ENCODE measurements around the gene COL18A1.

Gene COL18A1

GRCh38 chr21:45418301-45419071 lies 13.5 kb downstream of the COL18A1 start:
- no peak overlapping the region for H3K4me3 ChIP-seq (ENCODE audit: low read length, poor library complexity, severe bottlenecking)
- no peaks in the 10 kb centered on the region for H3K9me3 ChIP-seq (ENCODE audit: insufficient read depth, low read depth, low read length)
- H3K27me3 ChIP-seq (ENCODE audit: insufficient read depth, low read length, poor library complexity, severe bottlenecking), result no peaks in the 10 kb centered on the region
- H4K20me1 ChIP-seq (ENCODE audit: insufficient read depth, low read length, poor library complexity, severe bottlenecking), result no peaks in the 10 kb centered on the region
- H3K4me1 ChIP-seq (ENCODE audit: insufficient read depth, low read length, poor library complexity, severe bottlenecking), result no peaks in the 10 kb centered on the region
- no peak overlapping the region for H3K9ac ChIP-seq (ENCODE audit: low read depth, low read length, poor library complexity, severe bottlenecking)
- H3F3A ChIP-seq (ENCODE audit: low read depth), result no peaks in the 10 kb centered on the region
- no peaks in the 10 kb centered on the region for H3K79me2 ChIP-seq (ENCODE audit: insufficient read depth, low read length)
- TF ChIP-seq EZH2phosphoT487 (IDR thresholded peaks at IDR 0.05; ENCODE audit: borderline replicate concordance), result no peak
- no peaks in the 10 kb centered on the region for H3K36me3 ChIP-seq (ENCODE audit: insufficient read depth, low read length)
- H2AFZ ChIP-seq (ENCODE audit: low read length), result no peak overlapping the region
- no peaks in the 10 kb centered on the region for H3K9me2 ChIP-seq (replicated peaks; ENCODE audit: low read depth, low read length)
- no peak overlapping the region for H3K4me2 ChIP-seq (ENCODE audit: low read depth, low read length, poor library complexity, severe bottlenecking)

GRCh38 chr21:45419162-45419561 lies 14.2 kb downstream of the COL18A1 start:
- Histone ChIP-seq H3K4me2 (ENCODE audit: low read depth, low read length, poor library complexity, severe bottlenecking) (no peak overlapping the region), H3K9ac (ENCODE audit: low read depth, low read length, poor library complexity, severe bottlenecking) (no peak overlapping the region), H3F3A (ENCODE audit: low read depth) (no peaks in the 10 kb centered on the region), H4K20me1 (ENCODE audit: insufficient read depth, low read length, poor library complexity, severe bottlenecking) (no peaks in the 10 kb centered on the region), H2AFZ (ENCODE audit: low read length) (no peak overlapping the region), H3K79me2 (ENCODE audit: insufficient read depth, low read length) (no peaks in the 10 kb centered on the region), H3K4me1 (ENCODE audit: insufficient read depth, low read length, poor library complexity, severe bottlenecking) (no peaks in the 10 kb centered on the region), H3K4me3 (ENCODE audit: low read length, poor library complexity, severe bottlenecking) (no peak overlapping the region), H3K9me2 (replicated peaks; ENCODE audit: low read depth, low read length) (no peaks in the 10 kb centered on the region), H3K36me3 (ENCODE audit: insufficient read depth, low read length) (no peaks in the 10 kb centered on the region), H3K27me3 (ENCODE audit: insufficient read depth, low read length, poor library complexity, severe bottlenecking) (no peaks in the 10 kb centered on the region), H3K9me3 (ENCODE audit: insufficient read depth, low read depth, low read length) (no peaks in the 10 kb centered on the region)
- TF ChIP-seq EZH2phosphoT487 (IDR thresholded peaks at IDR 0.05; ENCODE audit: borderline replicate concordance) (no peak), CTCF (conservative IDR thresholded peaks at IDR 0.05; ENCODE audit: low read length) (no peak)

GRCh38 chr21:45420061-45421041 lies 15.4 kb downstream of the COL18A1 start:
- Histone ChIP-seq H3K9me3 (ENCODE audit: insufficient read depth, low read depth, low read length) (no peaks in the 10 kb centered on the region), H3K9ac (ENCODE audit: low read depth, low read length, poor library complexity, severe bottlenecking) (no peak overlapping the region), H3K36me3 (ENCODE audit: insufficient read depth, low read length) (no peaks in the 10 kb centered on the region), H3K79me2 (ENCODE audit: insufficient read depth, low read length) (no peaks in the 10 kb centered on the region), H3F3A (ENCODE audit: low read depth) (no peaks in the 10 kb centered on the region), H3K4me2 (ENCODE audit: low read depth, low read length, poor library complexity, severe bottlenecking) (no peak overlapping the region), H3K27me3 (ENCODE audit: insufficient read depth, low read length, poor library complexity, severe bottlenecking) (no peaks in the 10 kb centered on the region), H2AFZ (ENCODE audit: low read length) (no peak overlapping the region), H3K4me3 (ENCODE audit: low read length, poor library complexity, severe bottlenecking) (no peak overlapping the region), H4K20me1 (ENCODE audit: insufficient read depth, low read length, poor library complexity, severe bottlenecking) (no peaks in the 10 kb centered on the region), H3K4me1 (ENCODE audit: insufficient read depth, low read length, poor library complexity, severe bottlenecking) (no peaks in the 10 kb centered on the region), H3K9me2 (replicated peaks; ENCODE audit: low read depth, low read length) (no peaks in the 10 kb centered on the region)
- TF ChIP-seq EZH2phosphoT487 (IDR thresholded peaks at IDR 0.05; ENCODE audit: borderline replicate concordance) (no peak), CTCF (conservative IDR thresholded peaks at IDR 0.05; ENCODE audit: low read length) (no peak)

Measured in Loucy (cell line).